Stimulated activated CD4-positive, alpha-beta T cell treated with anti-CD3 and anti-CD28 coated beads, Interleukin-15, amount 100 ng/mL, for 48 hours (primary cell): ENCODE data around the gene SEC24D.

Experiments used
- DNase-seq, 2 donors: peaks; one replicate each; pipeline ENCODE4 v3.0.0-alpha.2; 2020; ENCODE audit warnings: low read depth in 2 of 2

SEC24D gene

GRCh38 chr4:118718511-118719170, 117.3 kb downstream of the SEC24D start:
- no peak for DNase-seq

- no peak for DNase-seq
Measured at GRCh38 chr4:118716304-118716703, 119.6 kb downstream of the SEC24D start.

DNA sequence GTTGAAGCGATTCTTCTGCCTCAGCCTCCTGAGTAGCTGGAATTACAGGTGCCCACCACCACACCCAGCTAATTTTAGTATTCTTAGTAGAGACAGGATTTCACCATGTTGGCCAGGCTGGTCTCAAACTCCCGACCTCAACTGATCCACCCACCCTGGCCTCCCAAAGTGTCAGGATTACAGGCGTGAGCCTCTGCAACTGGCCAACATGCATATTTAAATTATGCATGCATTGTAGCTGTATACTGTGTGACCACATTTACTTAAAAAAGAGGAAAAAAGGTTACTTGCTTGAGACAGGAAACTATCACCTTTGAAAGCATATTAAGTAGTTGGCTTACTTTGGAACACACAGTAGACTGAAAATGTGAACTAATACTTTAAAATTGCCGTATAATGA, 121.2 kb downstream of the SEC24D start:
- DNase-seq: no peak

- no peak for DNase-seq
Measured at GRCh38 chr4:118712872-118713271, 123.1 kb downstream of the SEC24D start.

- no peak for DNase-seq
Measured at GRCh38 chr4:118711052-118711451, 124.9 kb downstream of the SEC24D start.

GRCh38 chr4:118703118-118703517, 132.8 kb downstream of the SEC24D start:
- DNase-seq: no peak

DNA sequence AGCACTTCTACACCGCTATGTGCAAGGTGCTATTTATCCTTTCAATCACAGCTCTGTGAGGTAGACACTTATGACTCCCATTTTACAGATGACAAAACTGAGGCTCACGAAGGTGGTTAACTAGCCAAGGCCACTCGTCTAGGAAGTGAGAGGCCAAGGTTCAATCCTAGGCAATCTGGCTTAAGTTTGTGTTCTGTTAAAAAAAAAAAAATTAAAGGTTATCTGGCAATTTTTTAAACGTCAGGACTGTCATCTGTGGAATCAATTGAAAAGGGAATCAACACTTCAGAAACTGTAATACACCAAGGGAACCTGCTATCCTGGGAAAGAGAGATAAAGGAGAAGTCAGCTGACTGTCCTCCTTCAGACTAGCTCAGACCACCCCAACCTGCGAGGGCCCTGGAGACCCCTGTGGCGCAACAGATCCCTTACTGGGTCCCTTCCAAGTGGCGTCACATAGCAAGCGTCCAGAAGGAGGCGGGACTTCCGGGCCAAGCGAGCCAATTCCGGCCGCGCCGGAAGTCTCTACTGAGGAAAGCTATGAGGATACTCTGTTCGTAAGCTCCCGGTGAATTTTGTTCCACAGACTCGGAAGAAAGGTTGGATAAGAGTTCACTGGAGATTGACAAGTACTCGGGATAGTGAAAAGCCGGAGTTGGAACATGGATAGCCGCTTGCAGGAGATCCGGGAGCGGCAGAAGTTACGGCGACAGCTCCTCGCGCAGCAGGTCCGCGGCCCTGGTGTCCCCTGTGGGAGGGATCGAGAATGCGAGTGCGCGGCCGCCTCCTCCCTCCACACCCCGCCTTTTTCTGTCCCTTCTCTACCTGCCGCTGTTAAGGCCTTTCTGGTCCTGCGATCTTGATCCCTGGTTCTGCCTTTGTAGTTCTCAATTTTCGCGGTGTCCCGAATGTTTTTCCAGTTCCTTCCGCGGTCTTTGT, 150.8 kb downstream of the SEC24D start, which contains the start of gene METTL14:
TSS of gene METTL14 (plus strand) at position 520 of the 939 bp plus-strand sequence. CDS start at position 663, 143 bp downstream.
- peak; percentile 73 to 81 for DNase-seq

DNA sequence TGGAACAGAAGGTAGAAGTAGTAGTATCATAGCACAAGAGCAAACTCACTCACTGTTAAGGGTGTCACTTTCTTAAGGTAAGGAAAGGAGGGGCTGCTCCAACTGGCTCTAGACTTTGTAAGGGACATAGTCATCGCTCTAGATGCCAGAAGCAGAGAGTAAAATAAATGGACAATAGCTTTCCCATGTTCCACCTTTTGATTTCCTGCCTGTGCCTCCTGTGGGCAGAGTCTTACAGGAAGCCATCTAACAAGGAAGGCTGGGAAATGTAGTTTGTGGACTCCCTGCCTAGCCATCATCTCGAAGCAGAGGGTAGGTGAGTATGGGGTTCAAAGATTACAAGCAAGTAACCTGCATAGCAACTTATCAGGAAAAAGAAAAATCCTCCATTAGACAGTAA, 152.4 kb downstream of the SEC24D start:
- no peak for DNase-seq

GRCh38 chr4:118682928-118683327, 153.0 kb downstream of the SEC24D start:
- no peak for DNase-seq

GRCh38 chr4:118680808-118681207, 155.1 kb downstream of the SEC24D start:
- DNase-seq: no peak

DNA sequence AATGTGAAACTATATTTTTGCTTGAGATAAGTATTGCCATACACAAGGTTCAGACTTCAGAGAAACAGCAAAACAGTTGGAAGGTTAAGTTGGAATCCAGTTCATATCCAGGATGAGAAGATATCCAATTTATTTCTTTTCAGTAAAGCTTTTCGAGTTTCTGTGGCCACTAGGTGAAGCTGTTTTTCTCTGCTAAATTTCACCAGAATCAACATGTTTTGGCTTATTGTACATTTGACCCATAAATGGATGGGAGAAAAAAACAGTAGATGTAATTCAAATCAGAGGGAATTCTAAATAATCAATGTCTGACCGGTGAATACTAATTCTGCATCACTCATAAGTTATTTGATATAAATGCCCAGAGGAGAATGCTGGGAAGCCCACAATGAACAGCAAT, 159.8 kb downstream of the SEC24D start:
- no peak for DNase-seq
